ENCODE measurements around the gene MVB12B.
A peak's percentile ranks its signal among the peaks of the same experiment; 100 is the strongest.

The MVB12B gene

GRCh38 chr9:126415741-126416370 is 89.2 kb downstream of the MVB12B start:
- H3K27ac ChIP-seq = no peak overlapping the region
- H3K4me3 ChIP-seq = no peak overlapping the region

GRCh38 chr9:126417043-126417442 is 90.4 kb downstream of the MVB12B start:
- H3K27ac ChIP-seq = no peak overlapping the region
- H3K4me3 ChIP-seq = no peak overlapping the region

- no peak overlapping the region for H3K27ac ChIP-seq
Measured at GRCh38 chr9:126417684-126418083, 91.1 kb downstream of the MVB12B start.

GRCh38 chr9:126418608-126419007 is 92.0 kb downstream of the MVB12B start:
- H3K27ac ChIP-seq = no peak overlapping the region
- H3K4me3 ChIP-seq = no peak overlapping the region

More at GRCh38 chr9:126417684-126418083, 91.1 kb downstream of the MVB12B start:
- no peak overlapping the region for H3K4me3 ChIP-seq

- no peak overlapping the region for H3K27ac ChIP-seq
- no peak overlapping the region for H3K4me3 ChIP-seq
Measured at GRCh38 chr9:126419475-126419874, 92.8 kb downstream of the MVB12B start.

- no peak overlapping the region for H3K4me3 ChIP-seq
Measured at GRCh38 chr9:126420135-126420534, 93.5 kb downstream of the MVB12B start.

GRCh38 chr9:126420643-126421564 is 94.3 kb downstream of the MVB12B start:
- H3K4me3 ChIP-seq = no peak overlapping the region
- H3K27ac ChIP-seq = no peak overlapping the region

More at GRCh38 chr9:126420135-126420534, 93.5 kb downstream of the MVB12B start:
- H3K27ac ChIP-seq = no peak overlapping the region

- H3K4me3 ChIP-seq = no peak overlapping the region
- H3K27ac ChIP-seq = no peak overlapping the region
Measured at GRCh38 chr9:126421567-126422428, 95.2 kb downstream of the MVB12B start.

GRCh38 chr9:126423142-126423915 is 96.7 kb downstream of the MVB12B start:
- Histone ChIP-seq H3K27ac (no peak overlapping the region), H3K4me3 (no peak overlapping the region)

- no peak overlapping the region for H3K4me3 ChIP-seq
- H3K27ac ChIP-seq = no peak overlapping the region
Measured at GRCh38 chr9:126423916-126424185, 97.2 kb downstream of the MVB12B start.

- H3K27ac ChIP-seq = no peak overlapping the region
- no peak overlapping the region for H3K4me3 ChIP-seq
Measured at GRCh38 chr9:126424511-126424910, 97.9 kb downstream of the MVB12B start.

GRCh38 chr9:126428534-126429175 is 102.0 kb downstream of the MVB12B start:
- no peak overlapping the region for H3K27ac ChIP-seq

GRCh38 chr9:126429190-126429589 is 102.6 kb downstream of the MVB12B start:
- no peak overlapping the region for H3K27ac ChIP-seq
- H3K4me3 ChIP-seq = no peak overlapping the region

More at GRCh38 chr9:126428534-126429175, 102.0 kb downstream of the MVB12B start:
- H3K4me3 ChIP-seq = no peak overlapping the region

GRCh38 chr9:126430124-126430523 is 103.5 kb downstream of the MVB12B start:
- Histone ChIP-seq H3K27ac (no peak overlapping the region), H3K4me3 (no peak overlapping the region)

- no peak overlapping the region for H3K27ac ChIP-seq
- H3K4me3 ChIP-seq = no peak overlapping the region
Measured at GRCh38 chr9:126431077-126431742, 104.6 kb downstream of the MVB12B start.

GRCh38 chr9:126432659-126433058 is 106.0 kb downstream of the MVB12B start:
- no peak overlapping the region for H3K27ac ChIP-seq

GRCh38 chr9:126435105-126435504 is 108.5 kb downstream of the MVB12B start:
- Histone ChIP-seq H3K27ac (peak overlapping the region in 2 of 21 experiments; percentile 18 to 26), H3K4me3 (no peak overlapping the region)

More at GRCh38 chr9:126432659-126433058, 106.0 kb downstream of the MVB12B start:
- no peak overlapping the region for H3K4me3 ChIP-seq

- Histone ChIP-seq H3K4me3 (no peak overlapping the region), H3K27ac (peak overlapping the region in 2 of 21 experiments; percentile 18 to 26)
Measured at GRCh38 chr9:126435626-126436025, 109.0 kb downstream of the MVB12B start.

Data from skin epidermis (tissue), 12 donors.